NCI-H2029 (cell line): ENCODE results near the gene RPL39L.

Experiments
- DNase-seq: peaks from one replicate; lab custom pipeline; 2025; lab: John Stamatoyannopoulos, UW

The RPL39L gene

GRCh38 chr3:187098923-187099512 is 40.3 kb downstream of the RPL39L start:
- DNase-seq: no peak

- no peak for DNase-seq
Observed at GRCh38 chr3:187093320-187093719, 46.0 kb downstream of the RPL39L start.

- no peak for DNase-seq
Observed at GRCh38 chr3:187088701-187089100, 50.6 kb downstream of the RPL39L start.

GRCh38 chr3:187086831-187087230 is 52.5 kb downstream of the RPL39L start:
- no peak for DNase-seq

- no peak for DNase-seq
Observed at GRCh38 chr3:187085933-187086332, 53.4 kb downstream of the RPL39L start.

- DNase-seq: no peak
Observed at GRCh38 chr3:187085021-187085666, 54.2 kb downstream of the RPL39L start.

GRCh38 chr3:187084580-187084979 is 54.7 kb downstream of the RPL39L start:
- DNase-seq: no peak

- DNase-seq: no peak
Observed at GRCh38 chr3:187084126-187084525, 55.2 kb downstream of the RPL39L start.

- no peak for DNase-seq
Observed at GRCh38 chr3:187082758-187083375, 56.4 kb downstream of the RPL39L start.

GRCh38 chr3:187080799-187081450 is 58.4 kb downstream of the RPL39L start:
- DNase-seq: no peak

GRCh38 chr3:187079090-187080022 is 59.9 kb downstream of the RPL39L start:
- no peak for DNase-seq

GRCh38 chr3:187077537-187077936 is 61.8 kb downstream of the RPL39L start:
- DNase-seq: no peak

GRCh38 chr3:187077085-187077484 is 62.2 kb downstream of the RPL39L start:
- DNase-seq: no peak

- DNase-seq: no peak
Observed at GRCh38 chr3:187076297-187076696, 63.0 kb downstream of the RPL39L start.

GRCh38 chr3:187074846-187075245 is 64.5 kb downstream of the RPL39L start:
- DNase-seq: no peak

GRCh38 chr3:187073581-187074098 is 65.7 kb downstream of the RPL39L start:
- DNase-seq: no peak

GRCh38 chr3:187072511-187072910 is 66.8 kb downstream of the RPL39L start:
- no peak for DNase-seq

- DNase-seq: no peak
Observed at GRCh38 chr3:187072102-187072501, 67.2 kb downstream of the RPL39L start.
